Smooth muscle cell of the umbilical artery (primary cell): Measurements from ENCODE around the gene LYPD4. TPM values are rescaled to one million over a fixed set of nuclear protein-coding genes. Genes with fewer than 3 reads are reported as not detected.

ENCODE experiments used
- total RNA-seq: library from RNA; depleted of rRNA; stranded (reverse); fragments of >200 nt; gene quantifications from 2 replicates; pipeline ENCODE4 v1.2.3, GENCODE V29; 2014

Gene LYPD4, protein sequence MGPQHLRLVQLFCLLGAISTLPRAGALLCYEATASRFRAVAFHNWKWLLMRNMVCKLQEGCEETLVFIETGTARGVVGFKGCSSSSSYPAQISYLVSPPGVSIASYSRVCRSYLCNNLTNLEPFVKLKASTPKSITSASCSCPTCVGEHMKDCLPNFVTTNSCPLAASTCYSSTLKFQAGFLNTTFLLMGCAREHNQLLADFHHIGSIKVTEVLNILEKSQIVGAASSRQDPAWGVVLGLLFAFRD
- not detected in 2 replicates for total RNA-seq

DNA sequence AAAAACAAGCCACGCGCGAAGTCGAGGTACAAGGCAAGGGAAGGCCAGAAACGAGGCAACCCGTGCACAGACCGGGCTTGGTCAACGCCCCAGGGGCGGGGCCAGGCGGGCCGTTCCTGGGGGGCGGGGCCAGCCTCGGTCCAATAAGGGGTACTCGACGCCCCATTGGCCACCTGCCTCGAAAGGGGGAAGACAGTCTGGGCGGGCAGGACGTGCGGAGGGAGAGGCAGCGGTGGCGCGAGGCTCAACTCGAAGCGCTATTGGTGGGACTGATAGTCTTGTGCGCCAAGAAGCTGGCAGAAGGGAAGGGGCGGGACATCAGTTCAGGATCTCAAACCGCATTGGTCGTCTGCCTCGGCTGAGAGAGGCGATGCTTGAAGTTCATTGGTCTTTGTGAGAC is at the start of gene LYPD4:
TSS of gene LYPD4 (minus strand) at position 83 of the 400 bp plus-strand sequence. CDS start 5,398 bp downstream, outside the sequence.

GRCh38 chr19:41882568-41883462 is 38.3 kb upstream of the LYPD4 start, which contains the start of gene ARHGEF1:
Gene ARHGEF1, plus strand, starts transcription at chr19:41883184. Its CDS starts 4,899 bp downstream, at chr19:41888083.

GRCh38 chr19:41876847-41877832 is 32.7 kb upstream of the LYPD4 start, which contains the start of gene CD79A:
Gene CD79A, plus strand, starts transcription at chr19:41877279. Its CDS starts 26 bp downstream, at chr19:41877305.

GRCh38 chr19:41859618-41860418 is 15.3 kb upstream of the LYPD4 start, which contains the start of gene RPS19:
Gene RPS19, plus strand, starts transcription at chr19:41860255. Its CDS starts 520 bp downstream, at chr19:41860775.

DNA sequence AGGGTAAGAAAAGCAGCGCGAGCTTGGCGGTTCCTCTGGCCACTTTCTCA is 343 bp upstream of the LYPD4 start, which contains the start of gene DMRTC2:
TSS of gene DMRTC2 (plus strand) at position 42 of the 50 bp plus-strand sequence. CDS start 2,387 bp downstream, outside the sequence.

GRCh38 chr19:41796362-41796761 is 48.1 kb downstream of the LYPD4 start, which contains the start of gene CEACAM3:
Gene CEACAM3, plus strand, starts transcription at chr19:41796587. Its CDS starts 91 bp downstream, at chr19:41796678.

Other genes starting within 250 kb of the LYPD4 start
- not detected in 2 replicates for gene CEACAM4, start 217.6 kb downstream of the LYPD4 start, total RNA-seq
- not detected in 2 replicates for gene CEACAM7, start 156.4 kb downstream of the LYPD4 start, total RNA-seq
- not detected in 2 replicates for gene CEACAM5, start 136.1 kb downstream of the LYPD4 start, total RNA-seq
- not detected in 2 replicates for gene CEACAM6, start 89.2 kb downstream of the LYPD4 start, total RNA-seq
- not detected in 2 replicates for gene CEACAM3, start 48.1 kb downstream of the LYPD4 start, total RNA-seq
- gene DMRTC2, start 359 bp upstream of the LYPD4 start, total RNA-seq, result not detected in 2 replicates
- gene RPS19, start 15.6 kb upstream of the LYPD4 start, total RNA-seq, result 936 and 1,351 TPM in 2 replicates
- under 0.01 and 0.09 TPM in 2 replicates for gene CD79A, start 32.6 kb upstream of the LYPD4 start, total RNA-seq
- 22.3 and 50.6 TPM in 2 replicates for gene ARHGEF1, start 38.5 kb upstream of the LYPD4 start, total RNA-seq
- gene ERFL, start 83.8 kb upstream of the LYPD4 start, total RNA-seq, result 0.09 TPM in 1 of 2 replicates, not detected in the other
- gene RABAC1, start 114.6 kb upstream of the LYPD4 start, total RNA-seq, result 104 and 197 TPM in 2 replicates
- gene ATP1A3, start 149.5 kb upstream of the LYPD4 start, total RNA-seq, result under 0.01 and 0.14 TPM in 2 replicates
- gene GRIK5, start 225.5 kb upstream of the LYPD4 start, total RNA-seq, result under 0.01 and 0.09 TPM in 2 replicates
- 9.5 and 14.3 TPM in 2 replicates for gene ZNF574, start 231.5 kb upstream of the LYPD4 start, total RNA-seq